GM19239 (cell line): Measurements from ENCODE around the gene TNNT3.
"Not testable (repeated sequence)": the region's sequence is repeated elsewhere in the genome, so short reads cannot be mapped to it uniquely, and the experiment has no call there.

ENCODE experiments used
- DNase-seq: peaks from one replicate; pipeline ENCODE4 v3.0.0; 2011; ENCODE audit warnings: low spot score; ENCODE audit not compliant: insufficient read length
- FAIRE-seq: peaks from 2 replicates; lab custom pipeline; 2011; peaks lifted over from hg19 to GRCh38; lab: Jason Lieb, UNC

The TNNT3 gene

GRCh38 chr11:1880746-1881441, 38.6 kb upstream of the TNNT3 start:
- DNase-seq = no peak
- no peak for FAIRE-seq

- no peak for FAIRE-seq
- DNase-seq = no peak
Measured at GRCh38 chr11:1881442-1882264, 37.9 kb upstream of the TNNT3 start.

DNA sequence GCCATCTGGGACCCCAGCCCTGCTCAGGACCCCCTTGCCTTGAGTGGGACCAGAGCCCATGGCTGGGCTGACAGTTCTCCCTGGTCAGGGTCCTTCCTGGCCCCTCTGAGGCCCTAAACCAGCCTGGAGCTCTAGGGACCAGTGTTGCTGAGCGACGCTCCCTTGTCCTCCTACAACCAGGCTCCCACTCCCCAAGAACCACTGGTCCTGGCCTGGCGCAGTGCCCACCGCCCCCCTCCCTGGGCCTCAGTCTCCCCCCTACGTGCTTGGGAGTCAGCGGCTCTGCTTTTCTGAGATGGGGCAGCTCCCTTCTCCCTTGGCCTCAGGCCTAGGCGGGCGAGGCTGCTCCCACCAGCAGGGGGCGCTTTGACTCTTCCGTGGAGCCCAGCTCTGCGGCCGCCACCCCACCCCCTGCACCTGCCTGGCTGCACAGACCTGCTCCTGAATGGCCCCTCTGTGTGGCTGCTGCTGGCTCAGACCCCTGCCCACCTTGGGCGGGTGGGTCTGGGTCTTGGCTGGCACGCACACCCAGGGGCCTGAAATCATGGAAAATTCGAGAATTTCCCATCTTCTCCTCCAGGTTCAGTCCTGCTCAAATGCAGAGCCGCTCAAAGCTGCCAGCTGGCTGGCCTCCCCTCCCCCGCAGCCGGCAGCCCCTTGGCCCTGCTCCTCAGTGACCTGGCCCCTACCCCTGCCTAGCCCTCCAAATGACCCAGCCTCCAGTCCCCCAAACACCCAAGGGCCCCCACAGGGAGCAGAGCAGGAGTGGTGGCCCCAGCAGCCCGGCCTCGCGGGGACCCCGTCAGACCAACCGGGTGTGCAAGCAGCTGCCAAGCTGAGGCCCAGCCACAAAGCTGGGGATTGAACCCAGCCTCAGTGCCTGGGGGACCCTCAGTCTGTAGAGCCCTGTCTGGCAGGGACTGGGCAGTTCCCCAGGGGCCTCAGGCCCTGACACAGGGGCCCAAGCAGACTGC, 37.0 kb upstream of the TNNT3 start:
- peak; percentile 11 for FAIRE-seq
- DNase-seq = peak; percentile 95

DNA sequence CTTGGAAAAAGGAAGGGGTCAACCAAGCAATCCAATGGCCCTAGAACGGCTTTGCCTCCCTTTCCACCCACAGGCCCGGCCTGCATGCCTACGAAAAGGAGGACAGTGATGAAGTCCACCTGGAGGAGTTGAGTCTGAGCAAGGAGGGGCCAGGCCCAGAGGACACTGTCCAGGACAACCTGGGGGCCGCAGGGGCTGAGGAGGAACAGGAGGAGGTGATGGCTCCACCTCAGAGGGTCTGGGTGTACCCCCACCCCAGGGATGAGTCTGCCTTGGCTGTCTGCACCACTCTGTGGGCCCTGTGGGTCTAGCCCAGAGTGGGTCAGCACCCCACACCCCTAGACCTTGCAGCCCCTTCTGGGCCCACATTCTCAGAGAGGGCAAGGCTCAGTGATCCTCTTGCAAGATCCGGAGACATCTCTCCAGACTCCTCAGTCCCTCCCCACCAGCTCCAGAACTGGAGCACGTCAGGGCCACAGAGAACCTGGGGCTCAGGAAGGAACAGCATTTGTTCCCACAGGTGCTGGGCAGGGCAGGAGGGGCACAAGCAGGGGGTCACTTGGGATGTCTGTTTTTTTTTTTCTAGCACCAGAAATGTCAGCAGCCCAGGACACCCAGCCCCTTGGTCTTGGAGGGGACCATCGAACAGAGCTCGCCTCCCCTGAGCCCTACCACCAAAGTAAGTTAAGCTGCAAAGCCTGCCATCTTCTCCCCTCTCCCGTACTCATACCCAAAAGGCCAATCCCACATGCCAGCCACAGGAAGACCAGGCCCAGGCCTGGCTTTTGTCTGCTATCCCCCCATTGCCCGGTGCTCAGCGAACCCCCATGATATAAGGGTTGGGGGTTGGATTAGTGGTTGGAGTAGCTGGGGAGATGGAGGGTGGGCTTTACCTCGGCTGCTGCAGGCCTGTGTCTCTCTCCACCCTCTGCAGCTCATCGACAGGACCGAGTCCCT, 35.9 kb upstream of the TNNT3 start:
- DNase-seq = no peak
- FAIRE-seq = no peak

- no peak for FAIRE-seq
- no peak for DNase-seq
Measured at GRCh38 chr11:1884303-1884700, 35.2 kb upstream of the TNNT3 start.

DNA sequence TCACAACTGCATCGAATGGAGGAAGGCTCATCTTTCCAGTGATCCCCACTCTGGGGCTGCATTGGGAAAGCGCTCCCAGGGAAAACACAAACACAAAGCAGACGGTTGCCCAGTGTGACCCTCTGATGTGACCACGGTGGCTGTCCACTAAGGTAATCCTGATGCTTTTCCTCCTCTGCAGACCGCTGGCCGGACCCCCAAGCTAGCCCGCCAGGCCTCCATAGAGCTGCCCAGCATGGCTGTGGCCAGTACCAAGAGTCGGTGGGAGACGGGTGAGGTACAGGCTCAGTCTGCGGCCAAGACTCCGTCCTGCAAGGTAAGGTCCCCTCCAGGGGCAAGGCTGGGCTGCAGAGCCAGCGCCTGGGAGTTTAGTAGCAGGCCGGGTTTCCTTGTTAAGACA, 33.0 kb upstream of the TNNT3 start:
- not testable (repeated sequence) for FAIRE-seq, DNase-seq

DNA sequence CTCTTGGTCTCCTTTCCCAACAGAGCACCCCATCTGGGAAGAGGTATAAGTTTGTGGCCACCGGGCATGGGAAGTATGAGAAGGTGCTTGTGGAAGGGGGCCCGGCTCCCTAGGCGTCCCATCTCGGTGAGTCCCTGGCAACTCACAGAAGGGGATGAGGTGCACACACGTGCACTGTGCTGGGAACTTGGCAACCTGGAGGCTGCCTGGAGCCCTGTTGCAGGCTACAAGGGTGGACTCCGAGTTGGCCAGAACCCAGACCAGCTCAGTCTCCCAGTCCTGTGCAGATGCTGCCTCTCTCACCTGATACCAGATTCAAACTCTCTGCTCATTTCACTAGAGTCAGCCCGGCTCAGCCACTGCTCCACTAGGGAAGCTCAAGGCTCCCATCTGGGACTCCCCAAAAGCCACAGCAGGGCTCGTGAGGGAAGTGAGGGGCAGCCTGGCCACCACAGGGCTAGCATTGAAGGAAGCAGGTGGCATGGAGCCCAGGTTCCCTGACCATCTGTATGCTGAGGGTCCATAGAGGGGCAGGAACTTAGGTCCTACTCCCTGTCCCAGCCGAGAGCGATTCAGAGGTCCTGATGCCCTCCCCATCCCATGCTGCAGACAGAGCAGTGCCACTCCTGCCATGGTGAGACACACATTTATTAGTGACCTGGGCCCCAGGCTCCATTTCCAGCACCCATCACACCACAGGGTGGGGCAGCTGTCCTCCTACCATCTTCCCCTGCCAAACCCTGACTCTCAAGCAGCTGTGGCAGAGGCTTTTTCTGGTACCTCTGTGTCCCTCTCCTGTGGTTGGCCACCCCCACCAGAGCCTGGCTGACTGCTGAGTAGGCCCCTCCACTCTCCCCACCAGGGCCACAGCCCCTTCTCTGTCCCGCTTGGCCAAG, 31.8 kb upstream of the TNNT3 start:
- DNase-seq (no peak), FAIRE-seq (no peak)

DNA sequence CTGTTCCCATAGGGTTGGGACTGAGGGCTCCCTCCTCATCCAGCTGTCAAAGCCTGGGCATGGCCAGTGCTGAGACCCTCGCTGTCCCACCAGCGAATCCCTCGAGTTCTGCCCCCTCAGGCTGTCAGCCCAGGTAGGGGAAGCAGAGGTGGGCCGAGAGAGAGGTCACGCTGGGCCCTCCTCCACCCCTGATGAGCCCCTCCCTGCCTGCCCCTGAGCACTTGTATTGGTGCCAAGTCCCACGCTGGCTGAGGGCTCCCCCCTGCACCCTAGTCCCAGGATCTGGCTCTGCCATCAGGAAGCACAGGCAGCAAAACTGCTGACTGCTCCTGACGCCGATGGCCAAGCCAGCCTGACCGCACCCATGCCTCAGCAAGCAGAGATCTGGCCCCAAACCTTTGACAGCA, 31.2 kb upstream of the TNNT3 start:
- FAIRE-seq (no peak), DNase-seq (no peak)

- DNase-seq = no peak
- FAIRE-seq = no peak
Measured at GRCh38 chr11:1888811-1889210, 30.7 kb upstream of the TNNT3 start.

- no peak for FAIRE-seq
- DNase-seq = no peak
Measured at GRCh38 chr11:1889224-1889930, 30.1 kb upstream of the TNNT3 start.

GRCh38 chr11:1889941-1890855, 29.3 kb upstream of the TNNT3 start:
- DNase-seq (no peak), FAIRE-seq (no peak)

DNA sequence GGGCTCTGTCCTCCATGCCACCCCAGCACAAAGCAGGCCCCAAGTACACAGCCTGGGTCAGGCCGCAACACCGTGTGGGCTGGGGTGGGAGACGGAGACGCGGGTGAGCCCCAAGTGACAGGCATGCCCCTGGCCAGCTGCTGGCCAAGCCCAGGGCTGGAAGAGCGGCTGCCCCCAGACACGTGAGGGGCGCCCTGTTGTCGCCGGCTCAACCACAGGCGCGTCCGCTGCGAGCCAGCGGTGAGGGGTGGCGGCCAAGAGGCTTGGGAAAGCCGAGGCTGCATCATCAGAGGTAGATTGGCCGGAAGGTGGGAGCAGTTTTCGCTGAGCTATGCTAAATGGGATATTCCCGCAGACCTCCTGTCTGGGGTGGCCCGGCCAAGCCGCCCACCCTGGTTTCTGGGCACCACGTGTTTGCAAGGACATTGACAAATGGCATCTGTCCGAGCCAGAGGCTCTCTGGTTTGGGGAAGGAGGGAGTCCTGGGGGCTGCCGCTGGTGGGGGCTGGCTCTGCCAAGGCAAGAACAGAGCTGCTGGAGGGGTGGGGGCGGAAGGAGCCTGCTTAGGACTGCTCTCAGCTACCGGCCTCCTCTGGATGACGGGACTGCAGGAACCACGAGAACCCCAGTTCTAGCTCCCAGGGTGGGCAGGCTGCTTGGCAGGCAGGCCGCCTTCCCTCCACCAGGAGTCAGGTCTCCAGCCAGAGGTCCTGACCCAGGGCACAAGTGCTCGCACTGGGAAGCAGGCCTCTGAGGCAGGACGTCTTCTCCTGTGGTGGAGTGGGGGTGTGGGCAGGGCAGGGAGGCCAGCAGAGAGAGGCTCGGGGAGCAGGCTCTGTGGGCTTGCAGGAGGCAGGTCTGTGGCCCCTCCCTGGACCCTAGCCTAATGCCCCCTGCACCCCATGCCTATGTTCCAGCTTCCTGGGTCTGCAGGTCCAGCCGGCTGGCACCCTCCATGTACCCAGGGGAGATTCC, 28.4 kb upstream of the TNNT3 start:
- FAIRE-seq = no peak
- no peak for DNase-seq

- DNase-seq = no peak
- no peak for FAIRE-seq
Measured at GRCh38 chr11:1891831-1892115, 27.7 kb upstream of the TNNT3 start, which contains the start of gene PRR33. Gene PRR33 (minus strand): TSS chr11:1891895. CDS start chr11:1890584, 1,311 bp downstream.

GRCh38 chr11:1892116-1892515, 27.4 kb upstream of the TNNT3 start:
- DNase-seq (no peak), FAIRE-seq (no peak)

DNA sequence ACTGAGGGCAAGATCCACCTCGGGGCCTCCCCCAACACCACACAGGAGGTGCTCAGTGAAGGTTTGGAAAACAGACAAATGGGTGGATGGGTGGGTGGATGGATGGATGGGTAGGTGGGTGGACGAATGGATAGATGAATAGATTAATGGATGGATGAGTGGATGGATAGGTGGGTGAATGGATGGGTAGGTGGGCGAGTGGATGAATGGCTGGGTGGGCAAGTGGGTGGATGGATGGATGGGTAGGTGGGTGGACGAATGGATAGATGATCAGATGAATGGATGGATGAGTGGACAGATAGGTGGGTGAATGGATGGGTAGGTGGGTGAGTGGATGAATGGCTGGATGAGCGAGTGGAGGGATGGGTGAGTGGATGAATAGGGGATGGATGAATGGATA, 26.9 kb upstream of the TNNT3 start:
- DNase-seq (no peak), FAIRE-seq (no peak)
